HG02973 (cell line): ENCODE measurements around the gene PGA5.
A peak's percentile ranks its signal among the peaks of the same experiment; 100 is the strongest.

Experiments
- ATAC-seq: cut with Tn5 transposase; IDR thresholded peaks from one replicate; pipeline ENCODE4 v1.9.1; 2021; ENCODE audit warnings: moderate library complexity; ENCODE audit not compliant: unreplicated experiment

Gene PGA5

DNA sequence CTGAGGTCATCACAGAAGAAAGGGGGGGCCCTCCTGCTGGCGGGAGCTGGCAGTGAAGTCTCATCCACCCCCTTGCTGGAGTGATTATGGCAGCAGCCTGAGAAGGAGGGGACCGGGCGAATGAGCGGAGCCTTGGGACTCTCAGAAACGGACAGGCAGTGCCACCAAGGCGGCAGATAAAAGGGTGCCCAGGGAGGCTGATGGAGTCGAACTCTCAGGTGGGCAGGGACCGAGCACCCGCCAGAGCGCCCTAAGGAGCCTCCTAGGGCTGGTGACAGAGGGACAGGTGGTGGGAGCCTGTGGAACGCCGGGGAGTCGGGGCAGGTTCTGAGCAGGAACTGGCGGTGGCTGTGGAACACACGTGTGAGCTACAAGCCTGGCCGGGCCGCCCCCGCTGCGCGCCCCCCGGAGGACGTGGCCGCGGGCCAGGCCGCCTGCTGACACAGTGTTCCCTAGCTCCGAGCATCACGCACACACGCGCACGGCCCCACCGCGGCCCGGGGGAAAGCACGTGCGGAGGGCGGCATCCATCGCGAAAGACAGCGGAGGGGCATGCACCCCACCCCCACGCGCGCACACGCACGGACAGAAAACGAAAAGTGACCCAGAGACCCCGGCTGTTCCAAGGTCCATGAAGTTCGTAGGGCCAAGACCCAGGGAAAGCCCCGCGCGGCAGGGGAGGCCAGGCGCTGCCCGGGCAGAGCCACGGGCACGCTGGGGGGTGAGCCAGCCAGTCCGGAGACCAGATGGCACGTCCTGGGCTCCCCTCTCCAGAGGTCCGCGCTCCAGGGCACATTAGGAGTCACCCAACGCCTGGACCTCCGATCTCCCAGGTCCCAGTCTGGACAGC, 53.1 kb downstream of the PGA5 start:
- peak; percentile 26 for ATAC-seq

DNA sequence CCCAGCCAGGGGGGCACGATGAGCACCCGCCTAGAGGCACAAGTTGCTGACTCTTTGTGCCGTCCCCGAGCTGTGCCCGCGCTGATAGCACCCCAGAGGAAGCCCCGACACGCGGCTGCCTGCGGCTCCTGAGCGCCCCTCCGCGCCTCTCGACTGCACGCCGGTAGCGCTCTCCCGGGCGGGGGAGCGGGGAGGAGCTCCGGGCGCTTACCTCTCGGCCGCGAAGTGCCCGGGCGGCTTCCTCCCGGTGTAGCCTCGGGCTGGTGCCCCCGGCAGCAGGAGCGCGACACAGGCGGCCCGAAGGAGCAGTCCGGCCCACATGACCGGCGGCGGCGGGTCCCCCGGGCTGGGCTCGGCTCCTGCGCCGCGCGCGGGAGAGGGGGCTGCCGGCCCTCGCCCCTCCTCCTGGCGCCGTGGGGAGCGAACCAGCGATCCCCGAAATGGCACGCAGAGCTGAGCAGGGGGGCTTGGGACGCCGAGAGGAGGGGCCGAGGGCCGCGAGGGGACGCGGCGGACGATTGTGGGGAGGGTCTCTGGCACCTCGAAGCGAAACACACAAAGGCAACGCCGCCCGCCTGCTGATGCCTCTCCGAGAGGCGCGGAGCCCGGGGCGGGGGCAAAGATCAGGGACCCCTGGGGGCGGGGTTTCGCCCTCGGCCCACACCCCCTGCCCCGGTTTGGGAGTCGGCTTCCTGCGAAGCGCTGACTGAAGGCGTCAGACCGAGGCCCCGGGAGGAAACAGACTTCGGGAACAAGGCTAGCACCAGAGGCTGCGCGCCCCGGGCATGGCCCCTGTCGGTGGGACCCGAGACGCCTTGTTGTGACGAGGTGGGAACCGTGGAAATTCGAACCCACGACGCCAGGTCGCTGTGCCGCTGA, 54.0 kb downstream of the PGA5 start, which contains the start of gene VWCE:
VWCE (minus strand) TSS at position 600 of the 879 bp plus-strand sequence; CDS start at position 321, 279 bp downstream.
- peak; percentile 73 for ATAC-seq

DNA sequence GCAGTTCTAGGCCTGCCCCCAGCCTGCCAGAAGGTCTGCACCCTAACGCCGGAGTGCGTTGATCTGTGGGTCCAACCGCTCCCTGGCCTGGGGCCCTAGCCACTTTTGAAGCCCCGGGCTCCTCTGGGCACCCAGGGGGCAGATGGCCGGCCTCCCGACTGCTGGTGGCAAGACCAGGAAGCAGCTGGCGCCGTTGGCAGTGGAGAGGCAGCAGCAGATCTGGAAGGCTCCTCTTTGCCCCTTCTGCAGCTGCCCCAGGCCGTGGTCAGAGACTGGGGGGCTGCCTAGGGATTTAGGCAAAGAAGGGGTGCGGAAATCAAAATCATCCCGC, 54.6 kb downstream of the PGA5 start:
- no peak for ATAC-seq

DNA sequence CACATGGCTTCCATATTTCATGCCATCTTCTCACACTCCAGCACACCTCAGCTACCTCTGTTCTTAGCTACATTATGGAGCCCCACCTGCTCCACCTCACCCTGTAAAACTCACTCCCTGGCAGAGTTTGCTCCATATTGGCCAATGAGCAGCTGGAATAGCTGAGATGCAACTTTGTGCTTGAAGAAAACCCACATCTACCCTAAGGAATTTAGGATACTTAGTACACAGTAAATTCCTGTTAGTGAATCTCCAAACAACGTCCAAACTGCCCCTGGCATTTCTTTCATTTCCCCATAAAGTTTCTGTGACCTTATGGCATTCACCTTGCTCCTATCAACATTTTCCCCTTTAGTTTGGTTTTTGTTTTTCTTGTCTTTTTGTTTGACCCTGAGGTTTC, 56.4 kb downstream of the PGA5 start:
- no peak for ATAC-seq

DNA sequence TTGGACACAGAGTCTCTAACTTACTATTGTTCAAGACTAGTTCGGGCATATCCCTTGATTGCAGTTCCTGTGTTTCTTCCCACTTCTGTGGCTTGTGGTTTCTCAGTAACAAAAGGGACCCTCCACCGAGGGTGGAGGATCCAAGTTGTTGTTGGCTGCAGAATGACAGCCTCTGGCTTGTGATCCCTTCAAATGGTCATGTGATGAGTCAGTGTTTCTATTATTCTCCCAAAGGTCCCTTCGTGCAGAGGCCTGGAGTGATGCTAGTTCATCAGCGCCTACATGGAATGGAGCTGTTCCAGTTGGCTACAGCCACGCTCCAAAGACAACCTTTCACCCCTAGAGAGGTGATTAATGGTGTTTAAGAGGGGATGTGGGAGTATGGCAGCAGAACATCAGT, 56.8 kb downstream of the PGA5 start:
- ATAC-seq: no peak

DNA sequence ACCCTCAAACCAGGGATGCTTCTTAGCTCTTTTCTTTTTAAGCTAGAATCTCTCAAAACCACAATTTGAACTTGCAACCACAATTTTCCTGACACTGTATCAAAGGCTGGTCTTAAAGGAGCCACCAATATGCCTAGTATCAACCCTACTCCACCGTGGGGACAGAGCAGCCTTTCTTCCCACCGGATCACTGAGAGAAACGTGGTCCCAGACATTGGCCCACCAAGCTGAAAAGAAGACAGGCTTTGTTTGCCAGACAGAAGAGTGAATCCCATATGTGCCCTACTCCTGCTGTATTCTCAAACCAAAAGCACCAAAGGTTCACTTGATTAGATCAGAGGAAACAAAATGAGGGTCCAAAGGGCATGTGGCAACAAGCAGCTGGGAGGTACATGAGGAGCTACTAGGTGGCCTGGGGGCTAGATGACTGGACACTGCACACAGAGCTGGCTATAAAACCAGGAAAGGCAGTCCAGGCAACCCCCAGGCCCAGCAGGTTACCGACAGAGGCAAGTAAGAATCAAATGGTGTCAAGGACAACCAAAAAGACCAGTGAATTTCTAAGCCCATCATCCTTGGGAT, 57.8 kb downstream of the PGA5 start:
- ATAC-seq: no peak
